ENCODE measurements around the gene PARP16. TPM values are rescaled to one million over a fixed set of nuclear protein-coding genes. Genes with fewer than 3 reads are reported as not detected.

Gene PARP16
- total RNA-seq, 1 donor from 2014 or later: 12.8 TPM

GRCh38 chr15:65329984-65330735, 43.5 kb upstream of the PARP16 start:
- Histone ChIP-seq H3K4me3 (no peak overlapping the region), H3K27me3 (no peaks in the 10 kb centered on the region), H3K36me3 (no peaks in the 10 kb centered on the region), H3K9me3 (no peaks in the 10 kb centered on the region), H3K27ac (no peak overlapping the region), H3K4me1 (no peaks in the 10 kb centered on the region)
- TF ChIP-seq POLR2A (IDR thresholded peaks at IDR 0.05) (no peak), POLR2AphosphoS5 (IDR thresholded peaks at IDR 0.05; ENCODE audit: insufficient read depth in 1 of 2, low read depth in 1 of 2) (no peak), CTCF (IDR thresholded peaks at IDR 0.05) (no peak)
- intact Hi-C loops (cut with DNase I): no loop called here
- DNase-seq (ENCODE audit: extremely low spot score in 2 of 2): no peak

- intact Hi-C loops (cut with DNase I): no loop called here
Observed at GRCh38 chr15:65329288-65329983, 42.8 kb upstream of the PARP16 start.

GRCh38 chr15:65328506-65329287, 42.0 kb upstream of the PARP16 start:
- H3K27ac ChIP-seq: no peak overlapping the region
- no peaks in the 10 kb centered on the region for H3K27me3 ChIP-seq
- H3K36me3 ChIP-seq: no peaks in the 10 kb centered on the region
- no peaks in the 10 kb centered on the region for H3K9me3 ChIP-seq
- H3K4me3 ChIP-seq: no peak overlapping the region
- DNase-seq (ENCODE audit: extremely low spot score in 2 of 2): no peak
- TF ChIP-seq CTCF (IDR thresholded peaks at IDR 0.05): no peak
- intact Hi-C loops (cut with DNase I): no loop called here
- H3K4me1 ChIP-seq: no peaks in the 10 kb centered on the region

More at GRCh38 chr15:65329288-65329983, 42.8 kb upstream of the PARP16 start:
- DNase-seq (ENCODE audit: extremely low spot score in 2 of 2): no peak
- Histone ChIP-seq H3K27ac (no peak overlapping the region), H3K9me3 (no peaks in the 10 kb centered on the region), H3K4me3 (no peak overlapping the region), H3K36me3 (no peaks in the 10 kb centered on the region), H3K27me3 (no peaks in the 10 kb centered on the region), H3K4me1 (no peaks in the 10 kb centered on the region)
- TF ChIP-seq CTCF (IDR thresholded peaks at IDR 0.05): no peak
- no peak for TF ChIP-seq POLR2A (IDR thresholded peaks at IDR 0.05)
- TF ChIP-seq POLR2AphosphoS5 (IDR thresholded peaks at IDR 0.05; ENCODE audit: insufficient read depth in 1 of 2, low read depth in 1 of 2): no peak

- DNase-seq (ENCODE audit: extremely low spot score in 2 of 2): no peak
Observed at GRCh38 chr15:65327651-65328393, 41.1 kb upstream of the PARP16 start.

More at GRCh38 chr15:65327651-65328393, 41.1 kb upstream of the PARP16 start:
- Histone ChIP-seq H3K4me3 (no peak overlapping the region), H3K27ac (no peak overlapping the region), H3K36me3 (no peaks in the 10 kb centered on the region), H3K27me3 (no peaks in the 10 kb centered on the region), H3K4me1 (no peaks in the 10 kb centered on the region), H3K9me3 (no peaks in the 10 kb centered on the region)
- intact Hi-C loops (cut with DNase I): no loop called here
- TF ChIP-seq POLR2AphosphoS5 (IDR thresholded peaks at IDR 0.05; ENCODE audit: insufficient read depth in 1 of 2, low read depth in 1 of 2): no peak
- TF ChIP-seq CTCF (IDR thresholded peaks at IDR 0.05): no peak

Data from vagina (tissue), 2 donors.